HTR-8/SVneo (cell line): ENCODE measurements around the gene CEPT1.
"Not testable (repeated sequence)": the region's sequence is repeated elsewhere in the genome, so short reads cannot be mapped to it uniquely, and the experiment has no call there.

Experiments used
- DNase-seq: peaks from one replicate; pipeline ENCODE4 v3.0.0; 2011; ENCODE audit warnings: low spot score, mixed read lengths; ENCODE audit not compliant: insufficient read length
- FAIRE-seq: peaks from 2 replicates; lab custom pipeline; 2011; peaks lifted over from hg19 to GRCh38; lab: Jason Lieb, UNC

CEPT1 gene

DNA sequence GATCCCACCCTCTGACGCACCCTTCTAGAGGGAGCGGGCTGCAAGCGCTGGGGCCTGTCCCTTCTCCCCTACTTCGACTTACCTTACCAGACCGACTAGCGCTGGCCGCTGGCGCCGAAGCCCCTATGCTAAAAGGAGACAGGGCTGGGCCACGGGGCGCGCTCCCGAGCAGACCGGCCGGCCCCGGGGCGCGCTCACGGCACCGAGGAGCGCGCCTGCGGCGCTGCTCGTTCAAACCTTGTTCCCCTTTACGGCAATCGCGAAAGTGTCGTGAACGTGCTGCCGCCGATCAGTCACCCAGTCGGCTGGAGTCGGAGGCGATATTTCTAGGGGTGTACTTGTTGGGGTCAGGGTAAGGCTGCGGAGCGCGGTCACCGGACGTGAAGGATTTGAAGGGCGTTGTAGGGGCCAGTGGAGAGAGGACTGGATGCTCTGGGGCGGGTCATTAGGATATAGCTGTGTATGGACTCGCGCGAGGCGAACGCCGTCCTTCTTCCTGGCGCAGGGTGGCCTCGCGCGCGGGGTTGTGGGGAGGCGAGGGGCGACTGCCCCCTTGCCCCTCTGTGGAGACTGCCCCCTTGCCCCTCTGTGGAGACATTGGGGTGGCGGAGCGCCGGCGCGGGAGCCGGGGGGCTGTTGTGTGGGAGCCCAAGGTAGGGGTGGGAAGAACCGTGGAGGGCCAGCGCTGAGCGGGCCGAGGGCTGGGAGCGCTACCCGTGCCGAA lies at the start of gene CEPT1, which contains the start of gene DRAM2:
TSS of gene CEPT1 (plus strand) at position 268 of the 724 bp plus-strand sequence. CDS start 7,492 bp downstream, outside the sequence.
TSS of gene DRAM2 (minus strand) at position 138 of the 724 bp plus-strand sequence. CDS start 8,539 bp downstream, outside the sequence.
- peak; percentile 75 for DNase-seq
- FAIRE-seq, result no peak

GRCh38 chr1:111095421-111095820 lies 44.6 kb upstream of the CEPT1 start:
- not testable (repeated sequence) for FAIRE-seq, DNase-seq

DNA sequence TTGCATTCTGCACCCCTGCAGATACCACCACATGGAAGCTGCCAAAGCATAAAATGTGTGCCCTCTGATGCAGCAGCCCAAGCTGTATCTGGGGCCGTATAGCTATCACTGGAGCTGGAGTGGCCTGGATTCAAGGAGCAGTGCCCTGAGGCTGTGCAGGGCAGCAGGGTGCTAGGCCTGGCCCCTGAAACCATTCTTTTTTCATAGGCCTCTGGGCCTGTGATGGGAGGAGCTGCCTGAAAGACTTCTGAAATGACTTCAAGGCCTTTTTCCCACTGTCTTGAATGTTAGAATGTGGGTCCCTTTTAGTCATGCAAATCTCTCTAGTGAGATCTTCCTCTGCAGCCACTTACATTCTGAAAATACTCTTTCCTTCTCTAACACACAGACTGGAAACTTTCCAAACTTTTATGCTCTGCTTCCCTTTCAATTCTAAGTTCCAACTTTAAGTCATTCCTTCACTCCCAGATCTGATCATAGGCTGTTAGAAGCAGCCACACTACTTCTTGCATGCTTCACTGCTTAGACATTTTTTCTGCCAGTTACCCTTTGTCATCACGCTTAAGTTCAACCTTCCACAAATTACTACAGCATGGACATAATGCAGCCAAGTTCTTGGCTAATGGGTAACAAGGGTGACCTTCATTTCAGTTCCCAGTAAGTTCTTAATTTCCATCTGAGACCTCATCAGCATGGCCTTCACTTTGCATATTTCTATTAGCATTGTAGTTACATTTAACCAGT lies 42.5 kb upstream of the CEPT1 start:
- FAIRE-seq, result no peak
- no peak for DNase-seq

DNA sequence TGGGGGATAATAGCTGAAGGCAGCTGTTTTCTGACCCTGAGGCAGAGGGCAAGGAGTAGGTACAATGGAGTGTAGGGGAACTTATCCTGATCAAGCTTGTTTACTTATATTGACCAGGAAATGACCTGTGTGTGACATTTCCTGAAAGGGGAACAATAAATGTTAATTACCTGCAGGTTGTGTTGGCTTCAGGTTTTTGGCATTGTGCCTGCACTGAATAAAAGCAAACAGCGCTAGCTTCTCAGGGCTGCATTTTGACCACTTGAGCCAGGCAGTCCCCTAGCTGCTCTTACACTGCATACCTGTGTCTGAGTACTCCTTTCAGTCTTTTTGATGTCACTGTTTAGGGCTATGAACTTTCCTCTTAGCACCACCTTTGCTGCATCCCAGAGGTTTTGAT lies 40.7 kb upstream of the CEPT1 start:
- DNase-seq, result no peak
- no peak for FAIRE-seq

DNA sequence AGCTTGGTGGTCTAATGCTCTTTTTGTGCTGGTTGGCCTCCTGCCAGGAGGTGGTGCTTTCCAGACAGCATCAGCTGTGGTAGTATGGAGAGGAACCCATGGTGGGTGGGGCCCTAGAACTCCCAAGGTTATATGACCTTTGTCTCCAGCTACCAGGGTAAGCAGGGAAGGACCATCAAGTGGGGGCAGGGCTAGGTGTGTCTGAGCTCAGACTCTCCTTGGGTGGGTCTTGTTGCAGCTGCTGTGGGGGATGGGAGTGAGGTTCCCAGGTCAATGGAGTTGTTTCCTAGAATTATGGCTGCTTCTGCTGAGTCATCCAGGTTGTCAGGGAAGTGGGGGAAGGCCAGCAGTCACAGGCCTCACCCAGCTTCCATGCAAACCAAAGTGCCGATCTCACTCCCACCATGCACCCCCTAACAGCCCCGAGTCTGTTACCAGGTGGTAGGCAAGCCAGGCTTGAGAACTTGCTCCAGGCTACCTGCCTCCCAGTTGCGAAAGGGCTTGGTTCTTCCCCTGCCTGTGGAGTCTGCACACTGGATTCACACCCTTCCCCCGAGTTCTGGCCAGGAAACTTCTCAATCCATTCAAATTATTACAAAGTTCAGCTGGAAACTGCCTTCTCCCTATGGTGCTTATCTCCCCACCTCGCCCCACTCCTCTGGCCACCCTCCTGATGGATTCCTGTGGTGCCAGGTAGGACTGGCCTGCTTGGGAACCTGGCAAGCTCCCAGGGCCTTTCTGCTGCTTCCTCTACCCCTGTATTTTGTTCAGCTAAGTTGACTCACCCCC lies 38.0 kb upstream of the CEPT1 start:
- no peak for DNase-seq
- no peak for FAIRE-seq

DNA sequence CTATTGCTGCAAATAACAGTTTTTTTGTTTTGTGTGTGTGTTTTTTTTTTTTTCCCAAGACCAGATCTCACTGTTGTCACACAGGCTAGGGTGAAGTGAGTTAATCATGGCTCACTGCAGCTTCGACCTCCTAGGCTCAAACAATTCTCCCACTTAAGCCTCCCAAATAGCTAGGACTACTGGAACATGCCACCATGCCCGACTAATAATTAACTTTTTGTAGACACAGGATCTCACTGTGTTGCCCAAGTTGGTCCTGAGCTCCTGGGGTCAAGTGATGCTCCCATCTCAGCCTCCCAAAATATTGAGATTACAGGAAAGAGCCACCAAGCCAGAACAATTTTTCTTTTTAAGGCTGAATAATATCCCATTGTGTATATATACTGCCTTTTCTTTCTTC lies 35.0 kb upstream of the CEPT1 start:
- FAIRE-seq (no peak), DNase-seq (no peak)

DNA sequence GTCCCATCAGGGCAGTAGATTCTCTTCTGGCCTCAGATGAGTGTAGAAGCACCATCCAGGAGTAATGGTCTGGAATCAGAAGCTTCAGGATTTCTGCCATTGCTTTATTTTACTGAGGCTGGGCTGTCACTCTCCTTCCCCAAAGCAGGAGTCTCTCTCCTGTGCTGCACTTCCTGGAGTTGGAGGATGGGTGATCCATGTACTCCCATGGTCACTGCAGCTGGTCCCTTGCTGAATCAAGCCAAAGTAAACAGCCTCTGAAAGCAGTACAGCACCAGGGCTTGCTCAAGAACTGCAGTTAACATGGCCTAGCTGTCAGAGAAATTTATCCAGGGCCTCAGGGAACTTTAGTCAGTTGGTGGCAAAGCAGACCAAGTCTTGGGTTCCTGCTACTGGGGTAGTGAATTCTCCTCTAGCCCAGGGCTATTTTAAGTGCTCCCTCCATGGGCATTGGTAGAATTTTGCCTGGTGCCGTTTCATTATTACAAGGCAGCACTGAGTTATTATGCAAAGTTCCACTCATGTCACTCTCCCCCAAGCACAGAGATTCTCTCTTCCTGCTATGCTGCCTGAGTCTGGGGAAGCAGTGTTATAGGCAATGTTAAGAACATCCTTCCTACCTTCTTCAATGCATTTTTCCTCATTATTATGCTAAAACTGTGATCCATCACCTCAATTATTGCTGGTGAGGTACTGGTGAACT lies 29.7 kb upstream of the CEPT1 start:
- FAIRE-seq, result no peak
- DNase-seq, result no peak

DNA sequence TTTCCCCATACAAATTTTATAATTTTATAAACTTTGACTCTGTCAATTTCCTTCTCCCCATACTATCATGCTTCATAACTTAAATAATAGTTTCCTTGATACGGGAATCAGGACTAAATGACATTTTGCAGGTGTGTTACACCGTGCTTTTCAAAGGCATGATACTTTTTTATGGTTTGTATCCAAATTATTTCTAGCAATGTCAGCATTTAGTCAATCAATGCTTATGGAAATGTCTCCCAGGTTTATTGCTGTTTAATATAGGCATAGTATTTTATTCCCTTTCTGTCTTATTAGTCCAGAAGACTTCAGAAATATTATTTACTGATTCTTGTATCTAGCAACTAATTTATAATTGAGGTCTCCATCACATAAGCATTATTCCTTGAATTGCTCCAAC lies 23.5 kb upstream of the CEPT1 start:
- DNase-seq, result no peak
- FAIRE-seq, result no peak

DNA sequence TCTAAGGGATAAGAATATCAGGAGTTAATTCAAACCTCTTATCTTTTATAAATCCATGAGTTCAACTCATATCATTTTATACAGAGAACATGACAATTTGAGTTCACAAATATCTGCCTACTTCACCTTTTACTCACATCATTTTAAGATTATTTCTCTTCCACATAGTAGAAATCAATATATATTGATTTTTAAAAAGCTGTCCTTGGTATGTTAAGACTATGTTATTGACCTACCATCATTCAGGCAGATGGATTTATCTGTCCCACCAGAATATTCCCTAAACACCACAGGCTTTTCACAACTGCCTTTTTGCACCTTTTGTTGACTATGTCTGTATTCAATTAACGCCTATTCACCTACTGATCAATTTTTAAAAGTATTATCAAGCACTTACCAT lies 13.7 kb upstream of the CEPT1 start:
- FAIRE-seq (no peak), DNase-seq (no peak)

DNA sequence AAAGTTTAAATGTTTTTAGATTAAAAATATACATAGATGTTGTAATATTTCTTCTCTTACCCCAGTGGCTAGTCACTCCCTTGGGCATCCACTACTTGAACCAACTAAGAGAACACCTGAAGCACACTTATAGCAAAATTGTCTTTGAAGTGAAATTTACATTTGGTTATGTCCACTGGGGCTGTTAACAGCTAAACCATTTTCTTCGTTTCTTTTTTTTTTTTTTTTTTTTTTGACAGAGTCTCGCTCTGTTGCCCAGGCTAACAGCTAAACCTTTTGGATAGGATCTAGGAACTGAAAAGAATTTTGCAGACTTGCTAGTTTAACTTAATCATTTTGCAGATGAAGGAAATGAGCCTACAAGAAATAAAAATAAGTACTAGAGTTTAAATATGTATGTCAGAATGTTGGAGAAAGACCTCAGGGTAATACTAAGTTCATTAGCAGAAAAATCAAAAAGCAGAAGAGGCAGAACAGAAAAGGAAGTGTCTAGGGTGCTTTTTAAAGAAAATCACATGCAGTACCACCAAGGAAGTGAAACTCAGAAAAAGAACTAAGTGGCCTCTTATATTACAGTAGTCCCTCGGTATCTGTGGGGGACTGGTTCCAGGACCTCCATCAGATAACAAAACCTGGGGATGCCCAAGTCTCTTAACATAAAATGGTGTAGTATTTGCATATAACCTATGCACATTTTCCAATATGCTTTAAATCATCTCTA lies 11.9 kb upstream of the CEPT1 start:
- FAIRE-seq, result no peak
- DNase-seq, result no peak

- FAIRE-seq (no peak), DNase-seq (no peak)
Observed at GRCh38 chr1:111129376-111129775, 10.6 kb upstream of the CEPT1 start.

DNA sequence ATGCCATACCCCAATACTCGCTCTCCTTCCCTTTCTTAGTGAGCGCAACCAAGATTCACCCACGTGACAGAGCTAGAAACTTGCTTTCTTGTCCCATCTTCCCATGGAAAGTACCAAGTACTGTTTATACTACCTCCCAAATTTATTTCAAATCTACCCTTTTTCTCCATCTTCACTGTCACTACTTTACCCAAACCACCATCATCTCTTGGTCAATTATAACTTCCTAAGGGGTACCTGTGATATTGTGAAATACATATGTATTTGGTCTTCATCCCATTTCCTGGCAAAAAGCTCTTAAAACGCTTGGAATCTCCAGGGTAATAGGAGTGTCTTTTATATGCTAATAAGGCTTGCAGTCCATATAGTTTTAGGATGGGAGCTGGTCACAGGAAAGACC lies 8.3 kb upstream of the CEPT1 start:
- no peak for DNase-seq

GRCh38 chr1:111133866-111134265 lies 6.2 kb upstream of the CEPT1 start:
- FAIRE-seq, result no peak
- DNase-seq, result no peak

More for the DNA sequence above, 8.3 kb upstream of the CEPT1 start:
- no peak for FAIRE-seq

- DNase-seq, result peak; percentile 25
- FAIRE-seq, result no peak
Observed at GRCh38 chr1:111139324-111139955, 583 bp upstream of the CEPT1 start.

DNA sequence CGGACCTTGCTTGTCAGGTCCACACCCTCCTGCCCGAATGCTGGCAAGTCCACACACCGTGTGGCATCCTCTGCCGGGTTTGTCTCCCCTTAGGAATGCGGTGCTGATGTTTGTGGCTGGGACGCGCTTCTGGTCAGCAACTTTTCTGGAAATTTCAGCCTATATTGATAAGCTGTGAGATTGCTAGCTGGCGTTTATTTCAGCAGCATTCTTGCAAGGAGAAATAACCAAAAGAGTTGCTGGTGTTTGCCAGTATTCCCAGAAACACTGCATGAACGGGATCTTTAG lies 601 bp downstream of the CEPT1 start:
- FAIRE-seq (no peak), DNase-seq (peak; percentile 50)

DNA sequence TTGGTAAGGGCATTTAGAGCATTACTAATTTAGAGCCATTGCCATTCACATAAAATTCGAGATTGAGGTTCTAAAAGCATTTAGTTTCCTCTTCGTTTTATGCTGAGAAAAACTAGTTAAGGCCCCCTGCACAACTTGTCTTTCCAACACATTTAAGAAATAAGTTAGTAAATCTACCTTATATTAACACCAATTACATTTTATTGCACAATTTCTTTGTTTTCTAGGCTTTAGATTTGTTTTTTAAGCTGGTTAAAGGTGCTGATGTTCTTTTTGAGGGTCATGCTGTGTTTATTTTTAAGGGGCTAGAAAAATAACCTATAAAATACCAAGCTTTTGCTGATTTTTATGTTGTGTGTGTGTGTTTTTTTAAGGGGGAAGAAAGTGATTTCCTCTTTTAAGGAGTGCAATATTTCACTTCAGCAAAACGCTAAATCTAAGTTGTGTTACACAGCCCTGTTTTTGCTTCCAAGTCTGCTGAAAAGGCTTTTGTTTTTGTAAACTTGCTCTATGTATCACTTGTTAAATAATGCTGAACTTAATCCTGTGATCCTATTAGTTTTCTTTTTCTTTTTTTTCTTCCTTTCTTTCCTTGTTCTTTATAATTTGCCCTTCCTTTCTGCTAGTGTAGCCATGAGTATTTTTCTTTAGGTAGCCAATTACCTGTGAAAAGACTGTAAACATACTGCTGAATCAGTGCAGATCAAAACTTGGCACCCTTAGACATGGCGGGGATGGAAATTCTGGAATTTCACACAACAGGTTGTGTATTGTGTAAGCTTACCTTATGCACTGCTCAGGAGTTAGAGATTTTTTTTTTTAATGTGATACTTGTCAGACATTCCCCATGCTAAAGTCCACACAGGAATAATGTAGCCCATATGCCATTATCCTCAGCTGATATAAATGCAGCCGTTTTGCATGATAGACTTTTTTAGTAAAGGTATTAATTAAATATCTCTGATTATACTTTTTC lies 1.5 kb downstream of the CEPT1 start:
- no peak for DNase-seq
- no peak for FAIRE-seq

GRCh38 chr1:111142356-111142975 lies 2.4 kb downstream of the CEPT1 start:
- DNase-seq, result no peak
- FAIRE-seq, result no peak

DNA sequence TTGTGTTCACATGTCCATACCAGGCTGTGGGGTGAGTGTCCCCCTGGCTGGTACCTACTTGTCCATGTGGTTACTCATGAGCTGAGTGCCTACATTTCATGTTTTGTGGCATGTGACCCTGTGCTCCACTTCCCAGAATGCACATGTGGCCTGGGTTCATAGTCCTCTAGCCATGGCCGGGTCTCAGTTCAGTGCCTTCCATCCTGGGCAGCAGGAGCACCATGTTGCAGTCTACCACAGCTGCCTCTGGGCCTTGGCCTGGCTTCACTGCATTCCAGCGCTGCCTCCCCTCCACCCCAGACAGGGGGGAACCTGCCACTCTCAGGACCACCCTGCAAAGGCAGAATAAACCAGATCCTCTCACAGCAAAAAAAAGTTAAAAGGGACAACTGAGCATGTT lies 5.5 kb downstream of the CEPT1 start:
- DNase-seq (no peak), FAIRE-seq (no peak)
